A375 (cell line): Measurements from ENCODE around the gene HSD17B13. TPM values are rescaled to one million over a fixed set of nuclear protein-coding genes. Genes with fewer than 3 reads are reported as not detected.

Source experiments
- small RNA-seq: library from RNA; depleted of rRNA; stranded (forward); fragments of <200 nt; gene quantifications from one replicate; pipeline ENCODE3, GENCODE V24; 2014
- total RNA-seq: library from RNA; depleted of rRNA; stranded (reverse); fragments of >200 nt; shearing (Covaris generic); gene quantifications from 2 replicates; pipeline ENCODE4 v1.2.3, GENCODE V29; 2014; rRNA removed

HSD17B13 gene
- total RNA-seq, result 0.19 and 0.72 TPM in 2 replicates

GRCh38 chr4:87322754-87323153, at the start of gene HSD17B13:
Gene HSD17B13 (minus strand): TSS chr4:87322882. CDS start chr4:87322841, 41 bp downstream.

Small RNA genes within 50 kb of the gene (small RNA-seq; reads per million reads assigned to genes)
- gene MIR5705, result not detected

Other genes starting within 250 kb of the HSD17B13 start
- 8.0 and 13.5 TPM in 2 replicates for gene KLHL8, start 102.3 kb downstream of the HSD17B13 start, total RNA-seq
- gene HSD17B11, start 68.3 kb upstream of the HSD17B13 start, total RNA-seq, result 24.0 and 26.3 TPM in 2 replicates
- 7.2 and 8.9 TPM in 2 replicates for gene NUDT9, start 99.7 kb upstream of the HSD17B13 start, total RNA-seq
- gene SPARCL1, start 206.5 kb upstream of the HSD17B13 start, total RNA-seq, result not detected in 2 replicates